ENCODE results near the gene TEX261. TPM values are rescaled to one million over a fixed set of nuclear protein-coding genes. Genes with fewer than 3 reads are reported as not detected.

TEX261 gene
- total and polyA plus RNA-seq, 2 of the 8 experiments (the other 6 are each of a cell fraction or from before 2014, with no cell fraction given) = 25.2 to 30.1 TPM

DNA sequence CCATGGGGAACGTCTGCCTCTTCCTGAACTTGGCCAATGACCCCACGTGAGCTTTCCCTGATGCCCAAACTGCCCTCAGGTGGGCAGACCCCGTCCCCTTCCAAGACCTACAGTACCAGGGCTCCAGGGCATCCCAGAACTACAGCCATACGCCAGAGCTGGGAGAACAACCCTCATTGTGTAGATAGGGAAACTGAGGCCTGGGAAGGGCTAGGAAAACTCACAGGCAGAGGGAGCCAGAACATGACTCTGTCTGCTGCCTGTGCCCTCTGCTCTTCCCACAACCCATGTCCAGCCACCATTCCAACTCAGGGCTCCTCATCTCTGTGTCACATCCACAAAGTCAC lies 33.1 kb downstream of the TEX261 start:
- POLR2A ChIA-PET (ENCODE audit: partially characterized antibody) = no interaction called here
- no peaks in the 10 kb centered on the region; a peak in 1 of 7 replicates for H3K4me1 ChIP-seq (replicated peaks in 1 of 4; ENCODE audit: control insufficient read depth in 3 of 4, insufficient read depth in 4 of 4, low read length in 3 of 4)
- DNase-seq (ENCODE audit: low read depth in 1 of 2, low spot score in 2 of 2) (no peak), FAIRE-seq (no peak)
- H3K23ac ChIP-seq (ENCODE audit: insufficient read length) = no peak overlapping the region
- H4K20me1 ChIP-seq (replicated peaks in 1 of 2; ENCODE audit: control insufficient read depth in 1 of 2, insufficient read depth in 2 of 2, low read length in 2 of 2) = no peaks in the 10 kb centered on the region
- H4K8ac ChIP-seq (ENCODE audit: extremely low read depth, insufficient read depth, low read length) = no peak overlapping the region
- no peaks in the 10 kb centered on the region for H3K36me3 ChIP-seq (ENCODE audit: control insufficient read depth in 2 of 4, insufficient read depth in 4 of 4, low read length in 3 of 4)
- H3K79me2 ChIP-seq (ENCODE audit: control insufficient read depth in 1 of 2, insufficient read depth in 2 of 2, low read length in 2 of 2) = no peaks in the 10 kb centered on the region
- no peak overlapping the region for H2BK15ac ChIP-seq (ENCODE audit: low read length)
- WGBS, 2 experiments (ENCODE audit: extremely low coverage in 1 of 2, insufficient coverage in 1 of 2, insufficient read length in 1 of 2, insufficient replicate concordance in 2 of 2, low coverage in 1 of 2, low lambda C conversion rate in 2 of 2, missing lambda C conversion rate in 1 of 2) = 85% methylated on average over 4 of the region's 4 CpGs; no CpG with 5 or more reads in 1 of the 2 experiments
- no peaks in the 10 kb centered on the region for H3K9me3 ChIP-seq (ENCODE audit: insufficient read depth in 2 of 2, low read depth in 1 of 2, low read length in 1 of 2)
- no peak overlapping the region for H2BK120ac ChIP-seq (replicated peaks; ENCODE audit: low read depth, low read length)
- no peak overlapping the region for H3K9ac ChIP-seq (replicated peaks in 1 of 4; ENCODE audit: extremely low read depth in 1 of 4, low read depth in 3 of 4, low read length in 3 of 4)
- no peak overlapping the region for H2BK12ac ChIP-seq (ENCODE audit: low read depth, low read length)
- H2BK5ac ChIP-seq (ENCODE audit: low read depth, low read length) = no peak overlapping the region
- H3K18ac ChIP-seq (ENCODE audit: extremely low read depth, low read length) = no peak overlapping the region
- no peak overlapping the region for H3K14ac ChIP-seq (ENCODE audit: insufficient read length)
- CTCF ChIA-PET (ENCODE audit: partially characterized antibody) = interaction anchor here (0.6 to 8.6 kb wide), 23 partner anchors 9 to 193 kb away, joined by 3 to 99 read pairs (median 5); partner anchors contain the start of genes ADD2, ANKRD53 and FIGLA
- no peak overlapping the region for H4K5ac ChIP-seq (ENCODE audit: insufficient read length, low read depth, low read length)
- H3K4me3 ChIP-seq (ENCODE audit: extremely low read depth in 1 of 4, insufficient read depth in 2 of 4, low read depth in 3 of 4, low read length in 4 of 4) = no peak overlapping the region
- no peak overlapping the region for H2AFZ ChIP-seq (ENCODE audit: low read length)
- H3K4ac ChIP-seq (replicated peaks; ENCODE audit: insufficient read length, low read depth, low read length) = no peak overlapping the region
- no peaks in the 10 kb centered on the region; the same call in 1 of the 2 replicates for H3K23me2 ChIP-seq (ENCODE audit: low read depth, low read length)
- H2BK20ac ChIP-seq (ENCODE audit: low read length) = no peak overlapping the region
- H3K79me1 ChIP-seq (ENCODE audit: low read depth, low read length) = no peaks in the 10 kb centered on the region
- H3K4me2 ChIP-seq (ENCODE audit: insufficient read depth in 1 of 2, low read depth in 2 of 2, low read length in 2 of 2) = no peak overlapping the region
- H4K91ac ChIP-seq (replicated peaks; ENCODE audit: insufficient read length, low read length) = no peak overlapping the region
- H3K27me3 ChIP-seq (replicated peaks in 1 of 4; ENCODE audit: control insufficient read depth in 3 of 4, extremely low read depth in 1 of 4, insufficient read depth in 3 of 4, low read length in 3 of 4) = peaks cover 10 to 37% (median 26%) of the 10 kb centered on the region in 4 experiments
- no peak overlapping the region for H3K27ac ChIP-seq (ENCODE audit: low read depth, low read length)
- H3K56ac ChIP-seq (replicated peaks; ENCODE audit: insufficient read length, low read depth, low read length) = no peak overlapping the region
- no peak overlapping the region for H2AK5ac ChIP-seq (ENCODE audit: low read depth, low read length)
- TF ChIP-seq GTF2F1 (IDR thresholded peaks at IDR 0.05; ENCODE audit: borderline replicate concordance, low read depth, low read length) = no peak
- no peak for TF ChIP-seq CREB1 (IDR thresholded peaks at IDR 0.05)
- no peak for TF ChIP-seq PHF8 (conservative IDR thresholded peaks at IDR 0.05; ENCODE audit: low read depth, low read length)
- TF ChIP-seq, protein P1, sequence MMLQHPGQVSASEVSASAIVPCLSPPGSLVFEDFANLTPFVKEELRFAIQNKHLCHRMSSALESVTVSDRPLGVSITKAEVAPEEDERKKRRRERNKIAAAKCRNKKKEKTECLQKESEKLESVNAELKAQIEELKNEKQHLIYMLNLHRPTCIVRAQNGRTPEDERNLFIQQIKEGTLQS (IDR thresholded peaks at IDR 0.05; ENCODE audit: insufficient read depth, low read depth, low read length) = no peak
- no peak for TF ChIP-seq SAP30 (IDR thresholded peaks at IDR 0.05; ENCODE audit: insufficient read depth, insufficient replicate concordance, low read length)
- no peak for TF ChIP-seq CTCF (IDR thresholded peaks at IDR 0.05; ENCODE audit: control extremely low read depth in 1 of 3, insufficient read depth in 1 of 3, low read depth in 1 of 3, low read length in 3 of 3)
- TF ChIP-seq RFX5 (IDR thresholded peaks at IDR 0.05; ENCODE audit: borderline replicate concordance, low read depth, low read length) = no peak
- no peak for TF ChIP-seq RXRA (IDR thresholded peaks at IDR 0.05; ENCODE audit: insufficient read depth, low read depth, low read length)
- no peak for TF ChIP-seq SRF (IDR thresholded peaks at IDR 0.05; ENCODE audit: low read depth, low read length)
- TF ChIP-seq BACH1 (IDR thresholded peaks at IDR 0.05; ENCODE audit: low read length) = no peak
- TF ChIP-seq POLR2A (IDR thresholded peaks at IDR 0.05; ENCODE audit: control extremely low read depth in 1 of 2, low read depth in 2 of 2, low read length in 2 of 2) = no peak

Measured in H1 (cell line).